K562 (cell line): ENCODE results near the gene ERRFI1. TPM values are rescaled to one million over a fixed set of nuclear protein-coding genes. Genes with fewer than 3 reads are reported as not detected.

Source experiments
- FOXK1 ChIP-seq: sonication (generic); formaldehyde crosslinking; IDR thresholded peaks from 2 replicates; pipeline ENCODE4 v1.8.0; 2022; ENCODE audit warnings: missing genetic modification reagents, mild to moderate bottlenecking, borderline replicate concordance
- MGA ChIP-seq: fragments of 450-650 bp; IDR thresholded peaks from 2 replicates; pipeline ENCODE4 v1.6.1; 2016; ENCODE audit warnings: mild to moderate bottlenecking, moderate library complexity
- SMAD2 ChIP-seq: fragments of 150-350 bp; IDR thresholded peaks from 2 replicates; pipeline ENCODE4 v1.6.1; 2014; ENCODE audit warnings: low read depth, mild to moderate bottlenecking, low read length
- TEAD2 ChIP-seq: fragments of 450-650 bp; IDR thresholded peaks from 2 replicates; pipeline ENCODE4 v1.6.1; 2016; ENCODE audit warnings: missing genetic modification characterization, control low read depth, missing compliant biosample characterization
- ZNF436 ChIP-seq: fragments of 250-450, 450-650 bp; sonication (Bioruptor Pico); formaldehyde crosslinking; IDR thresholded peaks from 2 replicates; pipeline ENCODE4 v1.7.0; 2020; ENCODE audit warnings: mild to moderate bottlenecking
- polyA plus RNA-seq, 8 experiments: library from polyadenylated mRNA; depleted of rRNA in 4 of 8; stranded (reverse) in 5 of 8; unstranded in 3 of 8; fragments of >200 nt; fragmentation: Nextera tagmentation in 2 of 8; fragmentation: Illumina TruSeq in 1 of 8; extraction: Ambion mirVana in 2 of 8; extraction: Trizol in 1 of 8; gene quantifications; 2 replicates each; pipeline versions ENCODE4 v1.2.1 to v1.2.3, GENCODE V29; 2011 to 2014; ENCODE audit warnings: inconsistent platforms in 1 of 8, missing spikeins in 1 of 8
- total RNA-seq, 7 experiments: library from RNA; depleted of rRNA in 6 of 7; stranded (reverse); fragments of >200 nt in 6 of 7; fragmentation: Illumina TruSeq in 2 of 7; extraction: Trizol in 2 of 7; gene quantifications; 2 replicates each; pipeline versions ENCODE4 v1.2.1 to v1.2.3, GENCODE V29; 2011 to 2021; ENCODE audit warnings: low replicate concordance in 1 of 7

Gene ERRFI1
- total and polyA plus RNA-seq, 9 of the 15 experiments (the other 6 are each of a cell fraction or from before 2014, with no cell fraction given) = 0.67 to 4.4 (median 1.1) TPM

GRCh38 chr1:8026976-8027747 is 1.1 kb upstream of the ERRFI1 start (continued):
- TF ChIP-seq MGA (no peak), FOXK1 (CRISPR knock-in tag) (no peak), SMAD2 (no peak), ZNF436 (CRISPR knock-in tag) (no peak), TEAD2 (no peak)
